Hematopoietic multipotent progenitor cell treated with erythropoietin and hydrocortisone succinate and interleukin-3 and kit ligand, for 15 days (in vitro differentiated cells): ENCODE measurements around the gene PEX12.
"Not testable (repeated sequence)": the region's sequence is repeated elsewhere in the genome, so short reads cannot be mapped to it uniquely, and the experiment has no call there.

Experiments used
- DNase-seq: peaks from one replicate; pipeline ENCODE4 v3.0.0-alpha.2; 2015; ENCODE audit warnings: low spot score

The PEX12 gene

DNA sequence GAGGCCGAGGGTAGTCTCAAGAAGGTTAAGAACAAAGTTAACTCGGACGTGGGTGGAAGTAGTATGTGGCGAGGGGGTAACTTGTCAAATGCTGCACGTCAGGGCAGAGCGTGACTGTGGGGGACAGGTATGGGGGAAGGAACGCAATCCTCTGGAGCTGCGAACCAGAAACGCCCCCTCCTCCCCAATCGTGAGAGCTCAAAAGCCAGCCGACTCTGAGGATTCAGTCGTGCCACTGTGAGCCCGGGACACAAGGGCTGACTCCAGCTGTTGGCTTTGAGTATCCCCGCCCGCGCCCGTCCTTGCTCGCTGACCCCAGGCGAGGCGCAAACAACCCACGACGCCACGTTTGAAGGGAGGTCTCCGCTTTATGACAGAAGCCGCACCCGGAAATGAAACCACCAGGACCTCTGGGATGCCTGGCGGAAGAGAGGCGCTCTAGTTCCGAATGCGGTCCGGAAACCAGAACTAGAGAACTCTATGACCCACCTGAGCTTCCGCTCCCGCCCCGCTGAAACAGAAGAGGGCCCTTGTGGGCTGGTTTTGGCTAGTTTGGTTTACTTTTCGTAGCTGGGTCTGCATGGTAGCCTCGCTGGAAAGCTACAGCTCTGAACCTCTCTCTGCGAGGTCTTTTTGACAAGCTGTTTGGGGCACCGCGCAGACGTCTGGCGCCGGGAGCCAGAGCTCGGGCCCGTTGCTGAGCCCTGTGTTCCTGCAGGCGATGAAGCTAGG lies at the start of gene PEX12:
Gene PEX12 (minus strand): TSS at position 375 of the 732 bp plus-strand sequence. CDS start 550 bp downstream, outside the sequence.
- DNase-seq, result peak; percentile 86

DNA sequence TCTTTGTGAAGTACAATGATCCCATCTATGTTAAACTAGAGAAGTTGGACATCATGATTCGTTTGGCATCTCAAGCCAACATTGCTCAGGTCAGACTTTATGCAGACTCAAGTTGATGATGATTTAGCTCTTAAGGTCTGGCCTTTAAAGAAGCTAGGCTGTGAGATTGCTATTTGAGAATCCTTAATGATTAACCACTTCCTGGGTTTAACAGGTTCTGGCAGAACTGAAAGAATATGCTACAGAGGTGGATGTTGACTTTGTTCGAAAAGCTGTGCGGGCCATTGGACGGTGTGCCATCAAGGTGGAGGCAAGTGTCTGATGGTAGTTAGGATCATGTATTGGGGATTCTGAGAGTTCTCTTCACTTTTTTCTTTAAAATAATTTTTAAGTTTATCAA lies 49.0 kb upstream of the PEX12 start:
- no peak for DNase-seq

DNA sequence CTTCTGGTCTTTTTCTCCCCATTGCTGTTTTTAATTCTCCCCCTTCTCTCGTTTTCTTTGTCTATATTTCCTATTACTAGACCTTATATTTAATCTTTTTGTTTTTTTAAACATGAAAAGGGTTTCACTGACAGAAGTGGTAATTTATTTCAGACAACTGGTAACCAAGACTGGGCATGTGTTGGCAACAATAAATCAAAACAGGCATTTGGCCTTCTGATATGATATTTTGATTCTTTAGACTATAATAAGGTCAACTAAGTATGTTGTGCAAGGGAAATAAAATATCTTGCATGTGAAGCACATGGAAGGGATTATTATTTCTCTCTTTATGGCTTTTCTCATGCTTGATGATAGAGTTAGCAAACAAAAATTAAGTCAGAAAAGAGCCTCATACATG lies 43.4 kb upstream of the PEX12 start:
- DNase-seq, result no peak

DNA sequence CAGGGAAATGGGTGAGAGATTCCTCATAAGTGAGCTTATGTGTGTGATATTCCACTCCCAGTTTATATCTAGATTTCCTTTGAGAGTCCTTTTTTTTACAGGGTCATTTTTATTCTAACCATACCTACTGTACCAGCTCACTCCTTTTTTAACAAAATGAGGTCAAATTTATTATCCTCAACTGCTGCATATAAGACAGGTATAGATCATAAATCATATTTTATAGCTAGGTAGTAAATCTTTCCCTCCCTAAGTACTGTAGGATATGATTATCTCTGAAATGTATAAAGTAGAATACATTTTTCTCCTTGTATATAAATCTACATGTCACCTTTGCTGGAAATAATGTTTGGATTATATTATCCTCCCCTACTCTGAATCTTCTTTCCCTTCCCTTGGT lies 40.3 kb upstream of the PEX12 start:
- no peak for DNase-seq

DNA sequence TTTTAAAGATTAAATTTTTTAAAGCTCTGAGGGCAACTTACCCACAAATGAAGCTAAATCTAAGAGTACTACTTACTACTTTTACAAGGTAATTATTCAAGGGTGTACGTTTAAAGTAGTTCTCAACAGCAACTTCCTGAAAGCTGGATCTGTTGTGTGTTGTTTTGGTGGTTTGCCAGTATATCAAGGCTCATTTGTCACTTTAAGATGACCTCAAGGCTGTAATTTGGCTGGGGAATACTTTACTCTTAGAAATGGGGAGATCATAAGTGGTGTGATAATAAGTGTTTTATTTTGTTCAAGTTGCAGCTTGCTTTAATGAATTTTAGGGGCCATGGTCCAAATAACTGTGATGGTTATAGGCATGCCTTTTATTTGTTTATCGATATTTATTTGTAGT lies 39.1 kb upstream of the PEX12 start:
- no peak for DNase-seq

DNA sequence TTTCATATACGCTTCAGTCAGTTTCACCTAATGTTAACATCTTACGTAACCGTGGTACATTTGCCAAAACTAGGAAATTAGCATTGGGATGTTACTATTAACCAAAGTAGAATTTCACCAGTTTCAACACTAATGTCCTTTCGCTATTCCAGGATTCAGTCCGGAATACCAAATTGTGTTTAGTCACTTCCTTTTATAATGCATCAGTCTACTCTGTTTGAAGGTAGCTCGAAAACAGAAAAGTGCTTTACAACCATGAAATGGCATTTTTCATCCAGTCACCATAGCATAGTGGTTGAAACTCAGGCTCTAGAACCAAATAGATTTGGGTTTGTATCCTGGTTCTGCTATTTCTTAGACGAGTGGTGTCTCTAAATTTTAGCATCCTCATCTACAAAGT lies 38.2 kb upstream of the PEX12 start:
- DNase-seq, result peak; percentile 50

DNA sequence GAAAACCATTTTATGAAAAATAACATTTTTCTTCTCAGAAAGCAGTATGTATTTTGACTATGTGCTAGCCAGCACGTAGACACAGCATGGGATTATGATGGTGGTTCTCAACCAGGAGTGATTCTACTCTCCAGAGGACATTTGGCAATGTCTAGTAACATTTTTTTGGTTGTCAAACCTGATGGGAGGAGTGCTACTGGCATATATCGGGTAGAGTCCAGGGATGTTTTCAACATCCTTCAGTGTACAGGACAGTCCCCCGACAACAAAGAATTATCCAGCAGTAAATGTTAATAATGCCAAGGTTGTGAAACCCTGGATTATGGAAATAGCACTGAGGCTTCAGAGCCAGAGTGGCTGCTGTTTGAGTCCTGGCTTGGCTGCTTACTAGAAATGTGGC lies 36.4 kb upstream of the PEX12 start:
- DNase-seq, result no peak

DNA sequence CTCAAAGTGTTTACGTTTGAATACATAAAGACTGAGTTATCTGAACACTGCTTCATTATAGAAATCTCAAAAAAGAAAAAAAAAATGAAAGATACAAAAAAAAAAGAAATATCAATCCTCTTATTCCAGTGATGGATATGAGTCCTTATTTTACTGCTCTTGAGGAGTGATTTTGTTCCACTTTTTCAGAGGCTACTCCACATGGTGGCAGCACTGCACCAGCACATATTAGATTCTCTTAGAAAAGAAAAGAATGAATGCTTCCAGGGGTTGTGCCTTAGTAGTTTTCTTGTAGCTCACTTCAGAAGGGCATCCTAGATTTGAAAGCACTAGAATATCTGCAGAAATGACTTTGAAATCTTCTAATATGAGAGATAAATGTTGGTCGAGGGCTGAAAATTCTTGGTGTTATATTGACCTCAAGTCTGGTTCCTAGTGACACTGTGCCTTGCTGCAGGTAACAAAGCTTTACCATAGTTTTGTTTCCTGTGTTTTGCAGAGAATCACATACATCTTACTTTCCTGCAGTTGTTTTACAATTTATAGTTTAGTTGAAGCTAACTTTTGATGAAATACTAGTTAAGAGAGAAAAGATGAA lies 34.7 kb upstream of the PEX12 start:
- peak; percentile 63 for DNase-seq

DNA sequence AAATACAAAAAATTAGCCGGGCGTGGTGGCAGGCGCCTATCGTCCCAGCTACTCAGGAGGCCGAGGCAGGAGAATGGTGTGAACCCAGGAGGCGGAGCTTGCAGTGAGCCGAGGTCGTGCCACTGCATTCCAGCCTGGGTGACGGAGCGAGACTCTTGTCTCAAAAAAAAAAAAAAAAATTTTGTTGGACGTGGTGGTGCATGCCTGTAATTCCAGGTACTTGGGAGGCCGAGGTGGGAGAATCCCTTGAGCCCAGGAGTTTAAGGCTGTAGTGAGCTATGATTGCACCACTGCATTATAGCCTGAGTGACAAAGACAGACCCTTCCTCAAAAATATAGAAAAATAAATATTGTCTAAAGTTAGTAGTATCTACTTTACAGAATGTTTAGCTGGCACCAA lies 32.4 kb upstream of the PEX12 start:
- not testable (repeated sequence) for DNase-seq

DNA sequence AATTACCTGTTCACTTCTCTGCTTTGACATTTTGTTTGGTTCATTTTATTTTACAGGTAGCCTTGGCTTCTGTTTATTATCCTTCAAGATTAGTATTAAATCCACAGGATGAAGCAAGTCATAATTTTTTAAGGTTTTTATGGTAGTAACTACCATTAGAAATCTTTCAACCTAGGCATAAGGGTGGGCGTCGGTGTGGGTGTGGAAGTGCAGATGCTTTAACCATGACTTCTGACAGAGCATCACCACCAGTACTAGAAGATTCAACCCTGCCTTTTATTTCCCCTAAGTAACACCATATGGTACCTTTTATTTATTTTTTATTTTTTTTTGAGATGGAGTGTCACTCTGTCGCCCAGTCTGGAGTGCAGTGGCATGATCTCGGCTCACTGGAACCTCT lies 31.5 kb upstream of the PEX12 start:
- DNase-seq, result no peak

DNA sequence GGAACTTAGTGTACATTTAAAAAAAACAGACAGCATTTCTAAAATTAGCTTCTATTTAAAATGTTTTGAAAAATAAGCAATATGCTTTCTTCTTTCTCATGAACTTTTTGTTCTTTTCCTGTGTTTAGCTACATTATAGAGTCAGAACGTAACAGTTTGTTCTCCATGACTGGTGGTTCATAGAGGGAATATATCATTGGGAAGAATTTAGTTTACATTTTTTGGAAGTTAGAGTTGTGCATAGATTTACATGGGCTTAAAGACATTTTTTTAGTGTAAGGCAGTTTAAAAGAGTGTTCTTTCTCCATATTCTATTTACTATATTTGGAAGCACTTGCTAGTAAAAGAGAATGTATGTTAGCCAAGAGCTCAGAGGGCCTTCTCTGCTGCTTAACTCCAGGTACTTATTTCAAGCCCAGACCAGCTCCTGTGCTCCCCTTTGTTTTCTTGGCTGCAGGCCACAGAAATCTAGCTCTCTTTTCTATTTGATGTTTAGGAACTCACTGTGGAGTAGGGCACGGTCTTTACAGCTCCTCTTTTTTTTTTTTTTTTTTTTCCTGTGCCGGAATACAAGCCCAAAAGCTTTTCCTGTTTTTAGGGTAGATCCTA lies 29.0 kb upstream of the PEX12 start:
- DNase-seq, result no peak

DNA sequence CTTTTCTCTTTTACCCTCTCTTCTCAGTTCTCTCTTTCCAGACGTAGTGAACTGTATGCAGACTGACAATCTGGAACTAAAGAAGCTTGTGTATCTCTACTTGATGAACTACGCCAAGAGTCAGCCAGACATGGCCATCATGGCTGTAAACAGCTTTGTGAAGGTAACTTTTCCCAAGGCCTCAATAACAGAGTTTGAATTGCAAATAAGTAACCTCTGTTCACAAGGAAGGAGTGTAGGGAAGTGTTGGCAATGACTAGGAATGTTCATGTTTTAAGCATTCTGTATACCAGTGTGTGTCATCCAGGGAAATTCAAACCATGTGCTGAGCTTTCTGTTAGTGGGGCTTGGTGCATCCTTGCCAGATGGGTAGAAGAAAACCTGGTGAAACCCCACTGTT lies 27.3 kb upstream of the PEX12 start:
- no peak for DNase-seq

DNA sequence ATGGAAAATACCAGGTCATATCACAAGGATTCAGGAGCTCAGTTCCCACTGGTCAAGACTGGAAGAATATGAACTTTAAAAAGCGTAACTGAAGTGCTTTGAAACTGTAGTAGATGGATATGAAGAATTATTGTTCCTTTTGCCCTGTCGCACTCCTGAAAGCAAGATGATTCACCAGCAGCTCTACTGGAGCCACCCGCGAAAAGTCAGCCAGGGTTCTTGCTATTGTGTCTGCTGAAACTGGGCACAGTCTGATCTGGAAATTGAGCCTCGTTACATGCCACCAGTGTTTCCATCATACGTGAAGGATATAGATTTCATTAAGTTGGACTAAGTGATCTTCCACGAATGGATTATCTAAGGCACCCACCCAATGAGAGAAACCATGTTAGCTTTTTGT lies 25.3 kb upstream of the PEX12 start:
- DNase-seq, result no peak

DNA sequence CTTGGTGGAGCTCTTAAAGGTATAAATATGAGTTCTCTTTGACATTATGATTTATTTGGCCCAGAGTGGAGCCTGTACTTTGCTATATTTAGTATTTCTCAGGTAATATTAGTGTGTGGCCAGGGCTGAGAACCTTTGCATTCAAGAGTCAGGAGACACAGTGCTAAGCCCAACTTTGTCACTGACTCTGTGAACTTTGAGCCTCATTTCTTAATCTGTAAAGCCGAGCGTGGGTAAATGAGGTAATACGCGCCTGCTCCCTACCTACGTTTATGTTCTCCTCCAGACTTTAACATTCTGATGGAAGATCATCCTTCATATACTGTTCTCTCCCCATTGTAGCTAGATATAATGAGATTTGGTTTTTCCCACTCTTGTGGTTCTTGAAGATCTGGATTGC lies 19.2 kb upstream of the PEX12 start:
- DNase-seq, result no peak

DNA sequence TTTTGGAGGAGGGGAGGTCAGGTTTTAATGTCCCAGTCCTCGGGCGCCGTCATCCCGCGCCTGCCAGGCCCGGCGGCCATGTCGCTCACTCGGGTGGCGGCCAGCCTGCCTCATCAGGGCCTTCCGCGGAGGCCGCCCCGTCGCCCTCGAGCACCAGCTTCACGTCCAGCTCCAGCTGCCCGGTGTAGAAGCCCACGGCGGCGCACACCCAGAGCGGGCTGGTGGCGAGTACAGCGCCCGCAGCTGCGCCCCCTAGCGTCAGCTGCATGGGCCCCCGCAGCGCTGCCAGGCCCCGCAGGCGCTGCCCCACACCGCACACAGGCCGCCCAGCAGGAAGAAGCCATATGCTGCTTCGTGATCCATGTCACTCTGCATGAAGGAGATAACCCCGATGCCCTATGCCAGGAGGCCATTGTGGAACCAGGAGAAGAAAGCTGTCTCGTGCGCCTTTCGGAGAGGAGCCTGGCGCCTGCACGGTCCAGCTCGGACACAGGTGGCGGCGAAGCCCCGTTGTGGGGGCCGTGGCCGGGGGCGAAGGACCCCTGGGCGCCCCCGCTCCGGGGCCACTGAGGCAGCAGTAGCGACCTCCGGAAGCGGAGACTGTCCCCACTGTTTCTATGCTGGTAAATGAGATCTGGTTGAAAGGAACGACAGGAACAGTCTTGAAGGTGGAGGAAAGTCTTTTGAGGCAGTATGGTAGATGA lies 18.3 kb upstream of the PEX12 start:
- no peak for DNase-seq

DNA sequence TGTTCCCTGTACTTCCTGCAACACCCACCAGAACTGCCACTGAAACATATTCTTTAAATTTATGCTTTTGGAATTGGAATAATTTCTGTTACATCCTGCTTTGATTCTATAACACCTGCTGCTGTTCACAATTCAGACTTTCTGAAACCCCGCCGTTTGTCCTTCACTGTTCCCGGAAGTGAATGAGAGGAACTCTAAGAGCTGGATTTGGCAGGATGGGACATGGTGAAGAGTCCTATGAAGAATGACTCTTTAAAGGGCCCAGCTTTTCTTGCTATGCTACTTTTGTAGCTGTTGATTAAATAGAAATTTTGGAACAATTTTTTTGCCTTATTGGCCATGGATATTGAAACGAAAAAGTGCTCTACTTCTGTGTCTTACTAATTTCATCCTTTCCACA lies 17.7 kb upstream of the PEX12 start:
- no peak for DNase-seq

DNA sequence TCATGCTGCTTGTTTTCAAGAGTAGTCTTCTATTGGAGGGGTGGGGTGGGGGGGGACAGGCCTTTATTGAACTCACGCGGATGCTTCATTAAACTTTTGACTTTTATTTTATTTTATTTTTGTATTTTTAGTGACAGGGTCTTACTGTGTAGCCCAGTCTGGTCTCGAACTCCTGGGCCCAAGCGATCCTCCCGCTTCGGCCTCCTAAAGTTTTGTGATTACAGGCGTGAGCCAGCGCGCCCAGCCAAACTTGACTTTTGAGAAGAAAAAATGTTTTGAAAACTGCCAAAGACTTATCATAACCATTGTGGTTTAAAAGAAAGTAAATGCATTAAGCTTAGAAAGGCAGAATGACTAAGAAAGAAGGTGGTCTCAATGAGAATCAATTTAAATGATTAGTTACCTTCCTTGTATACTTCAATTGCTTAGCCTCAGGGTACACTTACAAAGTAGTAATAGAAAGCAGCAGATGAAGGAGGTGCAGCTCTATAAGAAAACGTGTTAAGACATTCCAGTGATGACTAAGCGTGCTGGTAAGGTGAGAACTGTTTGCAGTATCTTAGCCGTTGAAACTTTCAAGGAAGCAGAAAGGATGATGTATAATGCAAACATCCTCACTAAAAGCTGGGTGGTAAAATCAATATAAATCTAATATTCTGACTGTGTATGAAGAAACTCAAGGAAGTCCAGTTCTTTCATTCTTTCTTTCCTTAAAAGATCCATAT lies 10.0 kb upstream of the PEX12 start:
- peak; percentile 63 for DNase-seq

DNA sequence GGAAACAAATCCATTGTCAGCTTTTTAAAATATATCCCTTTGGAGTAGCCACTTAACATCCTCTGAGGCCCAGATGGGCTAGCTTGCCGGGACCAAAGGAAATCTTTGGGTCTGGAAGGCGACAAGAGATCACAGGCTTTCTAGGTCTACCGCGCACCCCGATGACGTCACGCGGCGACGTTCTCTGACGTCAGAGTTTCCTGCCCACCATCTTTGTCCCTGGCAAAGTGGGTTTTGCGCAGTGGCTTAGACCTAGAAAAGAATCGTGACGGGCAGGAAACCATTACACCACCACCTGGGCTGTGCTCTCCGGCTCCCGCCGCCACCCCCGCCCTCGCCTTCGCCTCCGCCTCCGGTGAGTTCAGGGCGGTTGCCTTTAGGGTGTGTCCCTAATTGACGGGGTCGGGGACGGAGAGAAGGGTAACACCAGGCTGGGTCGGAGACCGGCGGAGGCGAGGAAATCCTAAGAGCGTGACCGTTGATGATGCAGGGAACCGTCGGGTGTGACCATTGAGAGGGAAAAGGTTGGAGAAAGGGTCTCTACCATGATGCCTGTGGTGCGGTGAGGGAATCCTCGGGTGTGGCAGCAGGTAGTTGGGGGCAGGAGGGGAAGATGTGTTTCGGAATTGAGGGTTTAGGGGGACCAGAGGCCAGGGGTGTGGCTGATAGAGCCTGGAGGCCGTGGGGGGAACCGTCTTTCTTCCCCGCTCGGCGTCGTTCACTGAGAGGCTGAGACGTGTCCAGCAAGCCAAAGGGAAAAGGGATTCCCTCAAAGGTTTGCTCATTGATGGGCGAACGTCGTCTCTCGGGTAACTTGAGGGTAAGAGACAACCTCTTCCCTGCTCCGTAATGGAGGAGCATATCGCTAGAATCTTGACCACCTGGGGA lies 8.9 kb upstream of the PEX12 start, which contains the start of gene AP2B1:
Gene AP2B1 (plus strand): TSS at position 249 of the 888 bp plus-strand sequence. CDS start 6,709 bp downstream, outside the sequence.
- peak; percentile 96 for DNase-seq

DNA sequence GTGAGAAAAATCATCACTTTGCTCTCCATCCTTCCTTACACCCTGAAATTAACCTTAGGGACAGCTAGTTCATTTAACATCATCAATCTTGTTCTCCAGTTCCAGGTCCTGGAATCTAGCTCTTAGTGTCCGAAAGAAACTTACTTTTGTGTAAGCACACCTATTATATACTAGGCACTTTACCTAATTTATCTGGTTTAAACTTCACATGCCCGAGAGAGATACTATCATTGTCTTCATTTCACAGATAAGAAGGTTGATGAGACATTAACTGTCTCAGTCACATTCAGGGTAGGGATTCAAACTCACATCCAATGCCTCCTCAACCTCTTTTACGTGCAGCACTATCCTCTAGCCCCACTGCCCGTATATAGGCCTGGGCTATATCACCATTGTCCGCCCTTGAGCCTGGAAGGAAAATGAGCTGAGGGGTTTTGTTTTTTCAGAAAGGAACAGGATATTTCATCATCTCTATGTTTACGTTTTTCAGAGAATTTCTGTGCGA lies 8.2 kb upstream of the PEX12 start:
- DNase-seq, result no peak

DNA sequence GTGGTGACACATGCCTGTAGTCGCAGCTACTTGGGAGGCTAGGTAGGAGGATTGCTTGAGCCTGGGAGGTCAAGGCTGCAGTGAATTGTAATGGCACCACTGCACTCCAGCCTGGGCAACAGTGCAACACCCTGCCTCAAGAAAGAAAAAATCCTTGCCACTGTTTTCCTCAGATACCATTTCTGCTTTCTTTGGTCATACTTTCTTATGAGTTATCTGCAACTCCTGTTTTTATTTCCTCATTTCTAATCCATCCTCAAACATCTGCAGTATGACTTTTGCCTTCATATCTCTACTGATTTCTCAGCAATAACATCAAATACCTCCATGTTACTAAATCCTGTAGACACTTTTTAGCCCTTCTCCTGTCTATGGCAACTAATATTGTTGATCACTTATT lies 5.7 kb upstream of the PEX12 start:
- DNase-seq, result no peak

DNA sequence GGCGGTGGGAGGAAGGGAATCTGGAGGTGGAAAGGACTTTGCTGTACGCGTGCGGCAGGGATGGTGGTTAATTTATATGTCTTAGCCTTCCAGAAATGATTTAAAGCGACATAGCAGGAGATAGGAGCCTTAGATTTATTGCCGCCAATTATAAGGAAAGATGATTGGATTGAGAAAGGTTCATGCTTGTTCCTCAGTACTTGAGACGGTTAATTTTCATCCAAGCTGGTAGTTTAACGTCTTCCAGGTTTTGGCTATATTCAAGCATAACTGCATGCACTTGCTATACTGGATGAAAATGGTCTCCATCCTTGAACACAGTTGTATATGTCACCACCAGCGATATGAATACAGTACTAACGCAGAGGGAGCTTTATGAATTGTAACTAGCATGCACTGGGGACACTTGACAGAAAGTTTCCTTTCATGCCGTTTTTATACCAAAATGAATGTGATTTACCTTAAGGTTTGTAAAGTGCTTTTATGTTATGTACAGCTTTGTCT lies 610 bp upstream of the PEX12 start:
- DNase-seq, result no peak
